GM19099 (cell line): ENCODE measurements around the gene PLEKHM2.

Experiments
- POLR2A ChIP-seq: IDR thresholded peaks from 3 replicates; pipeline ENCODE4 v1.6.1; 2011; ENCODE audit warnings: low read depth; ENCODE audit not compliant: insufficient read length; ENCODE audit errors: extremely low read depth

Gene PLEKHM2

DNA sequence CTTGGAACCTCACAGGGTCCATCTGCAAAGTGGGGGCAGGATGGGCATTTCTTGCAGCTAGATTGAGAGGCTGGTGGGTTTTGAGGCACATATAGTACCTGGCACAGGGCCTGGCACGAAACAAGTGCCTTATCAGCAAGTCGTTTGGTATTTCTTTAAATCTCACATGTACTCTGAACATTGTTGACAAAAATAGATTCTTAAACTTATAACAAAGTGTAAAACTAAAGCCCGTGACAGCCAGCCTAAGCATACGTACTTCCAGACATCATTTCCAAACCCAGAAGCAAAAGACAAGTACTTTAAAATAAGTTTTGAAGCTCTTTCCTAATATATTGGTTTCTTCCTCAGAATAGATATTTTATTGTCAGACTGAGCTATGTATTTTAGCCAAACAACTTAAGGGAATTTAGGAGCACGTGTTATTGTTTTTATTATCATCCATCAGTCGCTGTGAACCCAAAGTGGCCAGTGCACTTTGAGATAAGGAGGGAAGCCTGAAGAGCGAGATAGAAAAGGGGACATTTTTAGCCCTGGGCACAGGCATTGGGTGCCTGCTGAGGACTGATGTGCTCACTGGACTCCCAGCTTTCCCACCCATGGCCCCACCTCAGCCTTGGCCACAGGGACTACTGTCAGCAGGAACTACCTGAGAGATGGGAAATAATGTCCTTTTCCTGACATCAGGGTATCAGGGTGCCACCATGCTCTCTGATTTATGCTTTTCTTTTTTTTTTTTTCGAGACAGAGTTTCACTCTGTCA is 77.4 kb downstream of the PLEKHM2 start:
- TF ChIP-seq POLR2A: no peak

DNA sequence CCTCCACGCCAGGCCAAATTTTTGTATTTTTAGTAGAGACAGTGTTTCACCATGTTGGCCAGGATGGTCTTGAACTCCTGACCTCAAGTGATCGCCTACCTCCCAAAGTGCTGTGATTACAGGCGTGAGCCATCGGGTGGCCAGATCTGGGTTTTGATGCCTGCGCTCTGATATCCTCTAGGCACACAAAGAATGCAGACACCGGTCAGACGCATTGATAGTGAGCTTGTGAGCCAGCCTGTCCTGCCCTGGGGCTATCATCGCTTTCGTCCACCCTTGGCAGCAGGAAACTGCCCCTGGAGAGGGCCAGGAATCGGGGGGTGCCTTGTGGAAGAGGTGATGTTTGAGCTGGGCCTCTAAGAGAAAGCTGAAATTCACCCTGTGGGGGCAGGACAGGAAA is 78.4 kb downstream of the PLEKHM2 start:
- no peak for TF ChIP-seq POLR2A

DNA sequence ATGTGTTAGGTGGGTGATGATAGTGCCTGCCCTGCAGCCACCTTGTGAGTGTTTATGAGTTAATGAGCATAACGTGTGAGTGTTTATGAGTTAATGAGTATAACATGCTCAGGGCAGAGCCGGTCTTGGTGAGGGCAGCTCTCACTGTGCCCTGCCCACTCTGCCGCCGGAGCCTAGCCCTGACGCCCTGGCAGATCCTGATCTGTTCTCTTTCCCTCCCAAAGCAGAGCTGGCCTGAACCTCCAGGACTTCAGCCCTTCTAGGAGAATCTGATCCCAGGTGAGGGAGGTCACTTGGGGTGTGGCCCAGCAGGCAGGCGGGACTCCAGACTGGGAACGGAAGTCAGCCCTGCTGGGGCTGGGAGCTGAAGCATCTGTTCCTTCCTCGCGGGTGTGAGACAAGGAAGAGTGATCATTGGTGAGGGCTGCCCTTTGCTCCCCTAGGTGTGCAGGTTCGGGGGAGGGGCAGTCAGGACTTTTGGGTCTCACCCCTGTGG is 80.2 kb downstream of the PLEKHM2 start:
- no peak for TF ChIP-seq POLR2A

DNA sequence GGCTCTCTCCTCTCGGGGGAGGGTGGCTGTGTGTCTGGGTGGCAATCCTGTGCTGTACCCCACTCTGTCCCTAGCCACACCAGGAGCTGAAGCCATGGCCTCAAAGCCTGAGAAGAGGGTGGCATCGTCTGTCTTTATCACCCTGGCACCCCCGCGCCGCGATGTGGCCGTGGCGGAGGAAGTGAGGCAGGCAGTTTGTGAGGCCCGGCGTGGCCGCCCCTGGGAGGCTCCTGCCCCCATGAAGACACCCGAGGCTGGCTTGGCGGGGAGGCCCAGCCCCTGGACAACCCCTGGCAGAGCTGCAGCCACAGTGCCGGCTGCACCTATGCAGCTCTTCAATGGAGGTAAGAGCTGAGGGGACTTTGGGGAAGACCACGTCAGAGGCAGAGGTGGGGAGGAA is 80.8 kb downstream of the PLEKHM2 start:
- TF ChIP-seq POLR2A: no peak

DNA sequence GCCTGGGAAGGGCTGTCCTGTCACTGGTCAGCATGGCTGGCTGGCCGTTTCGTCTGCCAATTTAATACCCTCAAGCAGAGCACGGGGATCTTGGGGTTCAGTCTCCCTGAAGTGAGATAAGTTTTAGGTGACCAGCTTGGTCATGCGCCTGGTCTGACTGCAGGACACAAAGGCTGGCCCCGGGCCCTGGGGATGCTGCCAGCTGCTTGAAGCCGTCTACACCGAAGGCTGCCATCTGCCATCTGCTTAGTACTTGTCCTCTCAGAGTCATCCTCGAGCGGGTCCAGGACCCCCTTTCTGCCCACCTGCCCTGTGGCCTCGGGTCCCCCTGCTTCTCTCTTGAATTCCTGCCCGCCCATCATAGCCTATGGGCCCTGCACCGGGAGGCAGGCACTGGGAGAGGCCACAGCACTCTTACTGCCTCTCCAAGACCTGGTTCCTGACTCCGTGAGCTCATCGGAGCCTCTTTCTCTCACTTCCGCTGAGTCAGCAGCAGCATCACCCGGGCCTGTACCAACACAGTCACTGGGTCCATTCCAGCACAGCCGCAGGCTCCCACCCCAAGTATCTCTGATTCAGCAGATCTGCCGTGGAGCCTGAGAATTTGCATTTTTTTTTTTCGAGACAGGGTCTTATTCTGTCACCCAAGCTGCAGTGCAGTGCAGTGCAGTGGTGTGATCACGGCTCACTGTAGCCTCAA is 81.5 kb downstream of the PLEKHM2 start:
- TF ChIP-seq POLR2A: no peak

DNA sequence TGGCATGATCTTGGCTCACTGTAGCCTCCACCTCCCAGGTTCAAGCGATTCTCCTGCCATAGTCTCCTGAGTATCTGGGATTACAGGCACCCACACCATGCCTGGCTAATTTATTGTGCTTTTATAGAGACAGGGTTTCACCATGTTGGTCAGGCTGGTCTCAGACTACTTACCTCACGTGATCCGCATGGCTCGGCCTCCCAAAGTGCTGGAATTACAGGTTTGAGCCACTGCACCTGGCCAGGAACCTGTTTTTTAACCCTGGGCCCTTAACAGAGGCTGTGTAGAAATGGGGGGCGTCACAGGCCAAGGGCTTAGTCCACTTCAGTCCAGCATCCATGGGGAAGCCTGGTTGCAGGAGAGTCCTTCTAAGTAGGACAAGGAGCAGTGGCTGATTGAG is 83.8 kb downstream of the PLEKHM2 start:
- no peak for TF ChIP-seq POLR2A

DNA sequence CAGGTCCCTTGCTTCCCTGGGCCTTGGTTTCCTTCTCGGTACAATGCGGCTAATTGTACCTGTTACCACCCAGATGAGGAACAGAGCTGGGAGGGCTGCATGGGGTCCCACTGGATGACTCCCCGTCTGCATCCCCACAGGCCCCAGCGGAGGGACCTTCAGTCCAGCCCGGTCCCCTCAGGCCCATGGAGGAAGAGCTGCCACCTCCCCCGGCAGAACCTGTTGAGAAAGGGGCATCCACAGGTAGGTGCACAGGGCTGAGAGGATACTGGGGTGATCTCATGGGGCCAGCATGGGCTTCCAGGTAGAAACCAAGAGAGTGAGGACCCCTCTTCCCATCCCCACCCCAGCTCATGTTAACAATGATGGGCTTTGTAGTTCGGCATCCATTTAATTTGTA is 84.3 kb downstream of the PLEKHM2 start:
- TF ChIP-seq POLR2A: no peak

DNA sequence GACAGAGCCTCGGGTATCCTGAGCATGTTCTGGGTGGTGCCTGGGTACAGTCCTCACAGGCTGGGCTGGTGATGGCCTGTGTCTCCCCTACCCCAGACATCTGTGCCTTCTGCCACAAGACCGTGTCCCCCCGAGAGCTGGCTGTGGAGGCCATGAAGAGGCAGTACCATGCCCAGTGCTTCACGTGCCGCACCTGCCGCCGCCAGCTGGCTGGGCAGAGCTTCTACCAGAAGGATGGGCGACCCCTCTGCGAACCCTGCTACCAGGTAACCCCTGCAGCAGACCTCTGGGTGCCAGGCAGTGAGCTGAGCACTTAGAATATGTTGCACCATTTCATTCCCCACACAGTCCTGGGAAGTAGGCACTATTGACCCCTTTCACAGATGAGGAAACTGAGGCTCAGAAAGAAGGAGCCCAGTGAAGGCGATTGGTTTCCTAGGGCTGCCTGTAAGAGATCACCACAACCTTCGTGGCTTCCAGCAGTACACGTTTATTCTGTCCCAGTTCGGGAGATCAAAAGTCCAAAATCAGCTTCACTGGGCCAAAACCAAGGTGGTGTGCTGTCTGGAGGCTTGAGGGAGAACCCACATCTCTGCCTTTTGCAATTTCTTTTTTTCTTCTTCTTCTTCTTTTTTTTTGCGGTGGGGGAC is 86.3 kb downstream of the PLEKHM2 start:
- TF ChIP-seq POLR2A: no peak

DNA sequence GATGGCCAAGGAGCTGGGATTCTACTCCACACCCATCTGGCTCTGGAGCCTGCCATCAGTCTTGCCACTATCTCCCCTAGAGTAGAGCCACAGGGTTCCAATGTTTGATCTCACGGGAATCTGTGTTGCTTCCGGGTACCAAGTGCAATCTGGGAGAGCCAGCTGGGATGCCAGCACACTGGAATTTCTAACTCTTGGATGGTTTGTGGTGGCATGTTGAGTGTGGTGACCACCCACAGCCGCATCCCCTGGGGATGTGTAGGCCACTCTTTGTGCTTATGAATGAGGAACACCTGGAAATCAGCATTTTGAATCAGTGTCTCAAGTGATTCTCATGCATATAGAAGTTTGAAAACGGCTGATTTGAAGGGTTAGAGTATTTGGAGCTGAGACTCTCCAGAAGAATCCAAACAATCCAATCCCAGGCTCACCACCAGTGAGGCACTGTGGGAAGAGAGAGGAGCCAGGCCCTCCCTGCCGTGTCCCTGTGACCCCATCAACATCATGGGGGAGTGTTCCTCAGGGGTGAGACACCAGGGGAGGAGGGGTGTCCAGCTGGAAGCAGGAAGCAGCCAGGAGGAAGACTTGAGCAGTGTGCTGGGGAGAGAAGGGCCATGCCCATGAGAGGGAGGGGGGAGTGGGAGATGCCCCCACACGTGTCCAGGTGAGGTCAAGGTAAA is 87.9 kb downstream of the PLEKHM2 start:
- no peak for TF ChIP-seq POLR2A

DNA sequence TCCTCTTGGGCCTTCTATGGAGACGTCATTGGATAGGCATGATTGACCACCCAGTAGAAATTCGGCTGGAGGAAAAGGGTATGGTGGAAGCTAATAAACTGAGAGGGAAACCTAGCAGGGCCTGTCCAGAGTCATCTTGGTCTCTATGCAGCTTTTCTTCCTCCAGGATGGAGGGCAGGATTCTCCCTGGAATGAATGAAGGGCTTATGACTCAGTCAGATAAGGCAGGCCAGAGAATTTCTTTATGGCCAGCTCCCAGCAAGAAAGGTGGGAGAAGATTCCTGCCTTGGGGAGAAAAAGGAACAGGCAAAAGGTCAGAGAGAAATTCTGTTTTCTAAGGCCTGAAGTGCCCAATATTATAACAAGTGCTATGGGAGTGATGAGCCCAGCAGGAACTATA is 91.6 kb downstream of the PLEKHM2 start:
- no peak for TF ChIP-seq POLR2A

DNA sequence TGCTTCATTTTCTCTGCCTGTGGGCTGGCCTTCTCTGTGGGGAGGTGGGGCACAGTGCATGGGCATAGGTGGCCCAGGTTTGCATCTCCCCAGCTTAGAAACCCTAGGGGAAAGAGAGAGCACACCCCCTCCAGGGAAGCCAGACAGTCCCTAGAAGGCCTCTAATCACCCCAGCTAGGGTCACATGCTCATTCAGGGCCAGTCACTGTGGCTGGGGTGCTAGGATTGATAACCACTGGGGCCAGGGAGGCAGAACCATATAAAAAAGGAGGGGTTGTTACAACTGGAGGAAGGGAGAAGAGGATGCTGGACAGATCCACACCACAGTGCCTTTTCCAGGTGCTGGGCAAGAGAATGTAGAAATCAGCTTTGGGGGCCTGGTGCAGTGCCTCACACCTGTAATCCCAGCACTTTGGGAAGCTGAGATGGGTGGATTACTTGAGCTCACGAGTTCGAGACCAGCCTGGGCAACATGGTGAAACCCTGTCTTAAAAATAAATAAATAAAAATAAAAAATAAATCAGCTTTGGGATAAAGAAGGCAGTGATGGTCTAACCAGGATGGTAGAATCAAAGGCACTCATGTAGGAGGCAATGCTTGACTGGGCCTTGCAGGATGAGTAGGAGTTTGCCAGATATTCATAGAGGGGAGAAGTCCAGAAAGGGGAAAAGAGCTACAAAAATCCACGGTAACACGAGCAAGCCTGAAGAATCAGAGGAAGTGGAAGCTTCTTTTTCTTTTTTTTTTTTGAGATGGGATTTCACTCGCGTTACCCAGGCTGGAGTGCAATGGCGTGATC is 94.0 kb downstream of the PLEKHM2 start:
- TF ChIP-seq POLR2A: no peak
